Prostate gland (tissue), 2 donors: ENCODE measurements around the gene SMIM1. TPM values are rescaled to one million over a fixed set of nuclear protein-coding genes. Genes with fewer than 3 reads are reported as not detected.
"Not testable (repeated sequence)": the region's sequence is repeated elsewhere in the genome, so short reads cannot be mapped to it uniquely, and the experiment has no call there.

Source experiments
- DNase-seq: peaks from one replicate; pipeline ENCODE4 v3.0.0-alpha.2; 2019; ENCODE audit warnings: low spot score
- H3K27ac ChIP-seq, 2 donors: fragments of 200-600 bp; sonication (generic); 2 replicates each; pipeline ENCODE4 v1.5.1; 2017 to 2019
- H3K27me3 ChIP-seq: fragments of 200-600 bp; sonication (generic); replicated peaks from 2 replicates; pipeline ENCODE4 v1.5.1; 2019; ENCODE audit not compliant: insufficient read depth
- H3K36me3 ChIP-seq, 2 donors: fragments of 200-600 bp; sonication (generic); 1 replicate in 1 of 2; 2 replicates in 1 of 2; pipeline versions ENCODE4 v1.5.1 to v1.8.1; 2017 to 2019
- H3K4me1 ChIP-seq: fragments of 200-600 bp; sonication (generic); replicated peaks from 2 replicates; pipeline ENCODE4 v1.5.1; 2019
- H3K4me3 ChIP-seq, 2 donors: fragments of 200-600 bp; sonication (generic); 2 replicates each; pipeline ENCODE4 v1.5.1; 2017 to 2019
- H3K9me3 ChIP-seq: fragments of 200-600 bp; sonication (generic); 2 replicates; pipeline ENCODE4 v1.5.1; 2017
- POLR2A ChIP-seq: fragments of 450-650 bp; IDR thresholded peaks from one replicate; pipeline ENCODE4 v1.6.1; 2016; ENCODE audit warnings: antibody characterized with exemption, mild to moderate bottlenecking
- POLR2AphosphoS5 ChIP-seq: sonication (generic); formaldehyde crosslinking; IDR thresholded peaks from one replicate; pipeline ENCODE4 v1.6.1; 2017; ENCODE audit warnings: antibody characterized with exemption
- WGBS: methylation state at CpG from one replicate; pipeline ENCODE4 v1.1.5; 2018; 5-methylcytosine and 5-hydroxymethylcytosine counted together
- intact Hi-C: fragments of 100-400 bp; cut with DNase I; formaldehyde crosslinking; loops from one replicate; pipeline ENCODE4 v1.14.2; 2022
- total RNA-seq, 2 donors: library from RNA; depleted of rRNA; stranded (reverse); fragments of >200 nt; gene quantifications; one replicate each; pipeline ENCODE4 v1.1.0, GENCODE V29; 2016
- TF ChIP-seq, protein P1 (sequence below), 4 experiments: fragments of 200-600 bp in 2 of 4; fragments of 450-650 bp in 2 of 4; sonication (generic) in 2 of 4; IDR thresholded peaks; 1 replicate in 3 of 4; 2 replicates in 1 of 4; pipeline ENCODE4 v1.5.1; 2016 to 2019; ENCODE audit warnings: antibody characterized with exemption in 4 of 4, mild to moderate bottlenecking in 2 of 4, moderate library complexity in 2 of 4

Gene SMIM1
- total RNA-seq, 2 donors from 2014 or later, result 17.7 to 148 TPM

DNA sequence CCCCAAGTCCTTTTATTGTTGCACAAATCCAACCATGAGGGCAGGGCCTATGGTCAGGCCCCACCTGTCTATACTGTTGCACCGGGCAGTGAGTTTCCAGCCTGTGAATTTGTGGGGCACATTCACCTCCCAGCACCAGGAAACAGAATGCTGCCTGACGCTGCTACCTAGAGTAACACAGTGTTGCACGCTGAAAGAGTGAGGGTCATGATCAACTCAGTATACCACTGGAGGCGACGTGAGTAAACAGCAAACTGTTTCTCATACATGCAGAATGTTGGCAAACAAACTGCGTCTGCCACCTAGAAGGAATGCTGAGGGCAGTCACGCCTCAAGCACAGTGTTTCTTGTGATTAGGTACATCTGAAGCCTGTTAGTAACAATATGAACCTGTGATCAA lies 37.1 kb downstream of the SMIM1 start:
- no peak for TF ChIP-seq POLR2A
- TF ChIP-seq POLR2AphosphoS5, result no peak
- TF ChIP-seq, protein P1, sequence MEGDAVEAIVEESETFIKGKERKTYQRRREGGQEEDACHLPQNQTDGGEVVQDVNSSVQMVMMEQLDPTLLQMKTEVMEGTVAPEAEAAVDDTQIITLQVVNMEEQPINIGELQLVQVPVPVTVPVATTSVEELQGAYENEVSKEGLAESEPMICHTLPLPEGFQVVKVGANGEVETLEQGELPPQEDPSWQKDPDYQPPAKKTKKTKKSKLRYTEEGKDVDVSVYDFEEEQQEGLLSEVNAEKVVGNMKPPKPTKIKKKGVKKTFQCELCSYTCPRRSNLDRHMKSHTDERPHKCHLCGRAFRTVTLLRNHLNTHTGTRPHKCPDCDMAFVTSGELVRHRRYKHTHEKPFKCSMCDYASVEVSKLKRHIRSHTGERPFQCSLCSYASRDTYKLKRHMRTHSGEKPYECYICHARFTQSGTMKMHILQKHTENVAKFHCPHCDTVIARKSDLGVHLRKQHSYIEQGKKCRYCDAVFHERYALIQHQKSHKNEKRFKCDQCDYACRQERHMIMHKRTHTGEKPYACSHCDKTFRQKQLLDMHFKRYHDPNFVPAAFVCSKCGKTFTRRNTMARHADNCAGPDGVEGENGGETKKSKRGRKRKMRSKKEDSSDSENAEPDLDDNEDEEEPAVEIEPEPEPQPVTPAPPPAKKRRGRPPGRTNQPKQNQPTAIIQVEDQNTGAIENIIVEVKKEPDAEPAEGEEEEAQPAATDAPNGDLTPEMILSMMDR (IDR thresholded peaks at IDR 0.05), result no peak
- Histone ChIP-seq H3K9me3 (no peaks in the 10 kb centered on the region), H3K36me3 (peaks cover 0 to under 1% of the 10 kb centered on the region in 2 donors), H3K27ac (no peak overlapping the region), H3K27me3 (no peaks in the 10 kb centered on the region), H3K4me3 (no peak overlapping the region), H3K4me1 (no peaks in the 10 kb centered on the region)
- intact Hi-C loops, result no loop called here
- WGBS, result 47% methylated on average over 7 of the region's 7 CpGs
- no peak for DNase-seq

DNA sequence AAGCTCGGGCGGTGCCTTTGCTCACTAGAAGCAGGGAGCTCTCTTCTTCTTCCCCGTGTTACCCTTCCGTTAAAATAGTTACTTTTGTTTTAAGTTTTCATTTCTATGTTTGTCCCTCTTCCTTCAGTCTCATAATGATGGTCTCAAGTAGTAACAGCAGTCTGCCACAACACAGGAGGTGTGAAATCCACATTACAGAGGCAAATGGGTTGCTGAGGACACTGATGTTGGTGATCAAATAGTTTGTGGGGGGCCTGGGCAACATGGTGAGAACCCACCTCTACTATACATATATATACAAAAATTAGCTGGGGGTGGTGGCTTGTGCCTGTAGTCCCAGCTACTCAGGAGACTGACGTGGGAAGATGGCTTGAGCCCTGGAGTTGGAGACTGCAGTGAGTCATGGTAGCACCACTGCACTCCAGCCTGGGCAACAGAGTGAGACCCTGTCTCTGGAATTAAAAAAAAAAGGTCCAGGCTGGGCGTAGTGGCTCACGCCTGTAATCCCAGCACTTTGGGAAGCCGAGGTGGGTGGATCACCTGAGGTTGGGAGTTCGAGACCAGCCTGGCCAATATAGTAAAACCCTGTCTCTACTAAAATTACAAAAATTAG lies 37.7 kb downstream of the SMIM1 start:
- H3K9me3 ChIP-seq, H3K27me3 ChIP-seq, intact Hi-C loops, H3K27ac ChIP-seq, DNase-seq, H3K4me1 ChIP-seq, H3K36me3 ChIP-seq, H3K4me3 ChIP-seq: not testable (repeated sequence)
- whole genome bisulfite sequencing, result 68% methylated on average over 9 of the region's 9 CpGs

DNA sequence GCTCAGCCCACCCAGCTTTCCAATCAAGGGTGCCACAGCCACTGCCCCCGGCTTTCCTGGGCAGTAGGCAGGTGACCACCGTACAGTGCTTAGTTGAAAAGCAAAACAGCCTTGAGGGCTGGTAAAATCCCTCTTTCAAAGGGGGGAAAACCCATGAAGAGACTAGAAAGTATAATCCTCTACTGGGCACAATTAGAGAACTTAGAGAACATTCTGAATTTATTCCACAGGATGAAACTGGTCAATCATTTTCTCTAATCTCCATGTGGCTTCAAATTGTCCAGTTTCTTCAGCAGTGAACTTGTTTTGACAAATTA lies 39.0 kb downstream of the SMIM1 start:
- WGBS, result 52% methylated on average over 2 of the region's 2 CpGs
- intact Hi-C loops, result no loop called here
- Histone ChIP-seq H3K36me3 (peaks cover 0 to 8% of the 10 kb centered on the region in 2 donors), H3K9me3 (no peaks in the 10 kb centered on the region), H3K4me3 (no peak overlapping the region), H3K27me3 (no peaks in the 10 kb centered on the region), H3K4me1 (no peaks in the 10 kb centered on the region), H3K27ac (no peak overlapping the region)
- DNase-seq, result no peak
- TF ChIP-seq, protein P1 (IDR thresholded peaks at IDR 0.05), result no peak
- TF ChIP-seq POLR2AphosphoS5 (no peak), POLR2A (no peak)

DNA sequence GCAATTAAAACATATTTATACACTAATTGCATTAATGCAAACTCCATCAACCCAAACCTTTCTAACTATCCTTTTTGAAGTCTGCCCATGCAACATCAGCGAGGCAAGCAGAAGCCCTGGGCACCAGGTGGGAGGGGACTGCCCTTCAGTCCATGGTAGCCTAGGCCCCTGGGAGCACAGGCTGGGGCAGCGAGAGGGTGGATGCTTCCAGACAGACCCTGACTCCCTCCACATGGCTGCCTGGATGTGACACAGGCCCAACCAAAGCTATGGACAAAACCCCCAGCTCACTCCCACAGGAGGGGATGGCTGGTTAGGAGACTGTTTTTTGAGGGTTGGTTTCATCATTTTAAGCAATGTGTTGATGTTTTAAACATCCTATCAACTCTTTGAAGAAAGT lies 41.5 kb downstream of the SMIM1 start:
- Histone ChIP-seq H3K27ac (no peak overlapping the region), H3K9me3 (no peaks in the 10 kb centered on the region), H3K36me3 (peaks cover 0 to 8% of the 10 kb centered on the region in 2 donors), H3K27me3 (no peaks in the 10 kb centered on the region), H3K4me1 (no peaks in the 10 kb centered on the region), H3K4me3 (no peak overlapping the region)
- intact Hi-C loops, result no loop called here
- 100% methylated on average over 2 of the region's 2 CpGs for WGBS
- TF ChIP-seq POLR2AphosphoS5 (no peak), POLR2A (no peak)
- TF ChIP-seq, protein P1 (IDR thresholded peaks at IDR 0.05), result no peak
- no peak for DNase-seq

DNA sequence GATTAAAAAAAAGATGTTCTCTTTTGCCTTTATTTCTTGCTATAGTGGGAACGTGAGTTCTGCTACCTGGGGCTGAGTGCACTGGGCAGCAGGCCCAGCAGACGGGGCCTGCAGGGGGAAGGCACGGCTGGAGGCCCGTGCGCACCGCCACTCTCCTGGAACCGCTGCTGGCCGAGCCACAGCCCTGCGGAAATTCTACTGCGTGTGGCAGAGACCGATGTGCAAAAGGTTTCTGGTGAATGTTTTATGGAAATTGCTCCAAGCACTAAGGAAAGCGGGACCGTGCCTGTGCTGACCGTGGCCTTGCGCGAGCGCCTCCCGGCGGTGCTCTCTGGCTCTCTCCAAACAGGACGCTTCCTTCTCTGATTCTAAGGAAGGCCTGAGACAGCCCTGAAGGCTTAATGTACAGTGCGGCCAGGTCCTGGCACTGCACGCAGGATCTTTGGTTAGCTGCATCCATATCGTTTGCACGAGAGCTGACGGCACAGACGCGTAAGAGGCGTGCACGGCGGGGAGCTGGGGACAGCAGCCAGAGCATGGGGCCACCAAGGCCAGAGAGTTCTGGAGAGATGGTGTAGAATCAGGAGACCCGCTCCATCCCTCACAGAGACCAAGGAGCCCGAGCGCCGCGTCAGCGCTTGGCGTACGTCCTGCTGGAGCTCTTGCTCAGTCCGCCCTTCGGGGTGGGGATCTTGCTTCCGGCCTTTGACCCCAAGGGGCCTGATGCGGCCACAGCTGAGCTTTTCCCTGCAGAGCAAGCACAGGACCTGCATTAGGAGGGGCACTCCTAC lies 42.4 kb downstream of the SMIM1 start:
- no peak for TF ChIP-seq POLR2A
- TF ChIP-seq POLR2AphosphoS5, result no peak
- TF ChIP-seq, protein P1 (IDR thresholded peaks at IDR 0.05), result no peak
- Histone ChIP-seq H3K4me3 (no peak overlapping the region), H3K27ac (no peak overlapping the region), H3K9me3 (no peaks in the 10 kb centered on the region), H3K4me1 (no peaks in the 10 kb centered on the region), H3K36me3 (peaks cover 0 to 8% of the 10 kb centered on the region in 2 donors), H3K27me3 (no peaks in the 10 kb centered on the region)
- DNase-seq, result no peak
- 92% methylated on average over 42 of the region's 42 CpGs for WGBS
- intact Hi-C loops, result no loop called here
